ENCODE results near the gene RASSF1. TPM values are rescaled to one million over a fixed set of nuclear protein-coding genes. Genes with fewer than 3 reads are reported as not detected.

The RASSF1 gene
- total RNA-seq, 2 experiments from 2014 or later = 33.0 to 36.0 TPM

DNA sequence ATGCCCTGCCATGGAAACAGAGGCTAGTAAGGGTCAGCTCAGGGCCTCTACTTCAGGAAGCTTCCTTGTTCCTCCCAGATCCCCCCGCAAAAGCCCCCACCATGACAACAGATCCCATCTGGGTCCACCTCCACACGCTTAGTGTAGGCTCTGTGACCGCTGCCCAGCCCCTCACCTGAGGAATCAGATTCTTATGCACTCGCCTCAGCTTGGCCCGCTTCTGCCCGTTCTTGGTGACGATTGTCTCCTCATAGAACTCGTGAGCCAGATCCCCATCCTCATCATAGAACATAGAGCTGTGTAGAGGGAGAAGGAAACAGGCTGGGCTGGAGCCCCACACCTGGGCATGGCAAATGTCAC, 14.5 kb downstream of the RASSF1 start:
- Histone ChIP-seq H2AFZ (ENCODE audit: low read length) (no peak overlapping the region), H3K79me2 (ENCODE audit: insufficient read depth, low read depth, low read length) (peaks cover 12% of the 10 kb centered on the region; the same call in 1 of the 2 replicates), H3K4me1 (ENCODE audit: insufficient read depth, low read length, poor library complexity, severe bottlenecking) (peaks cover 20% of the 10 kb centered on the region), H3K36me3 (ENCODE audit: insufficient read depth, low read length) (peaks cover 39% of the 10 kb centered on the region), H3K4me3 (ENCODE audit: low read depth, low read length, poor library complexity, severe bottlenecking) (no peak overlapping the region), H3K9me3 (ENCODE audit: low read length) (no peaks in the 10 kb centered on the region), H4K20me1 (ENCODE audit: insufficient read depth, low read length) (no peaks in the 10 kb centered on the region), H3K27ac (ENCODE audit: low read depth, low read length, poor library complexity, severe bottlenecking) (no peak overlapping the region), H3K4me2 (ENCODE audit: low read length) (no peak overlapping the region), H3K9me2 (ENCODE audit: insufficient read depth, low read length) (no peaks in the 10 kb centered on the region)
- intact Hi-C loops (cut with micrococcal nuclease; ENCODE audit: unreplicated experiment) = no loop called here
- no peak for TF ChIP-seq EZH2phosphoT487 (IDR thresholded peaks at IDR 0.05; ENCODE audit: borderline replicate concordance, low read depth, low read length)
- TF ChIP-seq, protein P1, sequence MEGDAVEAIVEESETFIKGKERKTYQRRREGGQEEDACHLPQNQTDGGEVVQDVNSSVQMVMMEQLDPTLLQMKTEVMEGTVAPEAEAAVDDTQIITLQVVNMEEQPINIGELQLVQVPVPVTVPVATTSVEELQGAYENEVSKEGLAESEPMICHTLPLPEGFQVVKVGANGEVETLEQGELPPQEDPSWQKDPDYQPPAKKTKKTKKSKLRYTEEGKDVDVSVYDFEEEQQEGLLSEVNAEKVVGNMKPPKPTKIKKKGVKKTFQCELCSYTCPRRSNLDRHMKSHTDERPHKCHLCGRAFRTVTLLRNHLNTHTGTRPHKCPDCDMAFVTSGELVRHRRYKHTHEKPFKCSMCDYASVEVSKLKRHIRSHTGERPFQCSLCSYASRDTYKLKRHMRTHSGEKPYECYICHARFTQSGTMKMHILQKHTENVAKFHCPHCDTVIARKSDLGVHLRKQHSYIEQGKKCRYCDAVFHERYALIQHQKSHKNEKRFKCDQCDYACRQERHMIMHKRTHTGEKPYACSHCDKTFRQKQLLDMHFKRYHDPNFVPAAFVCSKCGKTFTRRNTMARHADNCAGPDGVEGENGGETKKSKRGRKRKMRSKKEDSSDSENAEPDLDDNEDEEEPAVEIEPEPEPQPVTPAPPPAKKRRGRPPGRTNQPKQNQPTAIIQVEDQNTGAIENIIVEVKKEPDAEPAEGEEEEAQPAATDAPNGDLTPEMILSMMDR (conservative IDR thresholded peaks at IDR 0.05; ENCODE audit: low read length) = no peak
- BruUV-seq (replicated peaks) = no TSS peak
- DNase-seq (ENCODE audit: low spot score) = no peak
- POLR2A ChIA-PET = no interaction called here
- CTCF ChIA-PET (ENCODE audit: unreplicated experiment) = no interaction called here

DNA sequence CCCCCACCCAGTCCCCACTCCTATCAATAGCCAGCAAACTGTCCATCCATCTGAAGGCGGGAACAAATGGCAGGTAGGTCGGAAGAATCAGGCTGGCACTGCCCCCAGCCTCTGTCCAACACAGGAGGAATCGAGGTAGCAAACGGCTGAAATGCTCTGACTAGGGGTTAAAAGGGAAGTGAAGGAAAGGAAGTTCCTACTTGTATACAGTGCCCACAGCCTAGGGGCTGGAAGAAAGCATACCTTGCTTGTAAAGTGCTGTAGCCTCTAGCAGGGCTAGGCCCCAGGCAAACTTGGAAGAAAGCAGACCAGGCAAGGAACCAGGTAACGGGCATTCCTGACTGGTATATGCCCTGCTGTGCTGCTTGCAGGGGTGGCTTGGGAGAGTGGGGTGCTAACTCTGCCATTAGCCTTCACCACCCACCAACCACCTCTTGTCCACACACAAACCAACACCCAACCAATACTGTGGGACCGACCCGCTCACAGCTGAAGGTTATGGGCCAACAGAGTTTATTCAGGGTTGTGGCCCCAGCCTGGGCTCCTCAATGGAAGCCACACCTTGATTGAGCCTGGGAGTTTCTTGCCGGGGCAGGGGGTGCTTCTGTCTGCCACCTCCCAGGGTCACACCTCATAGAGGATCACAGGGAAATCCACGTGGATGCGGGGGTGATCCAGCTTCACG, 15.0 kb downstream of the RASSF1 start:
- Histone ChIP-seq H3K27ac (ENCODE audit: low read depth, low read length, poor library complexity, severe bottlenecking) (no peak overlapping the region), H3K79me2 (ENCODE audit: insufficient read depth, low read depth, low read length) (peaks cover 12% of the 10 kb centered on the region; the same call in 1 of the 2 replicates), H3K9me3 (ENCODE audit: low read length) (no peaks in the 10 kb centered on the region), H2AFZ (ENCODE audit: low read length) (no peak overlapping the region), H3K4me3 (ENCODE audit: low read depth, low read length, poor library complexity, severe bottlenecking) (no peak overlapping the region), H3K4me2 (ENCODE audit: low read length) (no peak overlapping the region), H3K4me1 (ENCODE audit: insufficient read depth, low read length, poor library complexity, severe bottlenecking) (peaks cover 20% of the 10 kb centered on the region), H4K20me1 (ENCODE audit: insufficient read depth, low read length) (no peaks in the 10 kb centered on the region), H3K9me2 (ENCODE audit: insufficient read depth, low read length) (no peaks in the 10 kb centered on the region), H3K36me3 (ENCODE audit: insufficient read depth, low read length) (peaks cover 33% of the 10 kb centered on the region)
- intact Hi-C loops (cut with micrococcal nuclease; ENCODE audit: unreplicated experiment) = no loop called here
- no TSS peak for BruUV-seq (replicated peaks)
- POLR2A ChIA-PET = no interaction called here
- CTCF ChIA-PET (ENCODE audit: unreplicated experiment) = no interaction called here
- no peak for DNase-seq (ENCODE audit: low spot score)
- TF ChIP-seq, protein P1 (conservative IDR thresholded peaks at IDR 0.05; ENCODE audit: low read length) = no peak
- no peak for TF ChIP-seq EZH2phosphoT487 (IDR thresholded peaks at IDR 0.05; ENCODE audit: borderline replicate concordance, low read depth, low read length)

DNA sequence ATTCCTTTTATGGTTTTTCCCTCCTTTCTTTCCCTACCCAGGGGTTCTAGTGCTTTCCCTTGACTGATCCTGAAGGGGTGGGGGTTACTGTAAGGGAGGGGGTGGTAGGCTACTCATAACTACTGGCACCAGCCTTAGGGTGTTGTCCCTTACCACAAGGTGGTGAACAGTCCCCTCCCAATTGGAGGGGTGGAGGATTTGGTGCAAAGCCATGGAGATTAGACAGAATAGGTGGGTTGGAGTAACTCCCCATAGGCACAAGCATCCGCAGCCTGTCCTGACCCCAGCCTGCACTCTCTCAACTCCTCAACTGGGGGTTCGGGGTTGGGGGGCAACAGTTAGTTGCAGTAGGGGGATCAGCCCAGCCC, 15.5 kb downstream of the RASSF1 start:
- no peak overlapping the region for H3K27ac ChIP-seq (ENCODE audit: low read depth, low read length, poor library complexity, severe bottlenecking)
- no peak overlapping the region for H3K4me3 ChIP-seq (ENCODE audit: low read depth, low read length, poor library complexity, severe bottlenecking)
- no TSS peak for BruUV-seq (replicated peaks)
- intact Hi-C loops (cut with micrococcal nuclease; ENCODE audit: unreplicated experiment) = no loop called here
- no peaks in the 10 kb centered on the region for H4K20me1 ChIP-seq (ENCODE audit: insufficient read depth, low read length)
- H3K4me2 ChIP-seq (ENCODE audit: low read length) = no peak overlapping the region
- POLR2A ChIA-PET = no interaction called here
- DNase-seq (ENCODE audit: low spot score) = no peak
- no peaks in the 10 kb centered on the region for H3K9me2 ChIP-seq (ENCODE audit: insufficient read depth, low read length)
- peaks cover 12% of the 10 kb centered on the region; the same call in 1 of the 2 replicates for H3K79me2 ChIP-seq (ENCODE audit: insufficient read depth, low read depth, low read length)
- no peaks in the 10 kb centered on the region for H3K9me3 ChIP-seq (ENCODE audit: low read length)
- peaks cover 25% of the 10 kb centered on the region for H3K4me1 ChIP-seq (ENCODE audit: insufficient read depth, low read length, poor library complexity, severe bottlenecking)
- CTCF ChIA-PET (ENCODE audit: unreplicated experiment) = no interaction called here
- no peak overlapping the region for H2AFZ ChIP-seq (ENCODE audit: low read length)
- TF ChIP-seq, protein P1 (conservative IDR thresholded peaks at IDR 0.05; ENCODE audit: low read length) = no peak
- no peak for TF ChIP-seq EZH2phosphoT487 (IDR thresholded peaks at IDR 0.05; ENCODE audit: borderline replicate concordance, low read depth, low read length)
- peaks cover 28% of the 10 kb centered on the region for H3K36me3 ChIP-seq (ENCODE audit: insufficient read depth, low read length)
